HG03139 (cell line): ENCODE results near the gene EBPL.
A peak's percentile ranks its signal among the peaks of the same experiment; 100 is the strongest.
"Not testable (repeated sequence)": the region's sequence is repeated elsewhere in the genome, so short reads cannot be mapped to it uniquely, and the experiment has no call there.

ENCODE experiments used
- ATAC-seq: cut with Tn5 transposase; IDR thresholded peaks from one replicate; pipeline ENCODE4 v1.9.1; 2021; ENCODE audit not compliant: unreplicated experiment

Gene EBPL

DNA sequence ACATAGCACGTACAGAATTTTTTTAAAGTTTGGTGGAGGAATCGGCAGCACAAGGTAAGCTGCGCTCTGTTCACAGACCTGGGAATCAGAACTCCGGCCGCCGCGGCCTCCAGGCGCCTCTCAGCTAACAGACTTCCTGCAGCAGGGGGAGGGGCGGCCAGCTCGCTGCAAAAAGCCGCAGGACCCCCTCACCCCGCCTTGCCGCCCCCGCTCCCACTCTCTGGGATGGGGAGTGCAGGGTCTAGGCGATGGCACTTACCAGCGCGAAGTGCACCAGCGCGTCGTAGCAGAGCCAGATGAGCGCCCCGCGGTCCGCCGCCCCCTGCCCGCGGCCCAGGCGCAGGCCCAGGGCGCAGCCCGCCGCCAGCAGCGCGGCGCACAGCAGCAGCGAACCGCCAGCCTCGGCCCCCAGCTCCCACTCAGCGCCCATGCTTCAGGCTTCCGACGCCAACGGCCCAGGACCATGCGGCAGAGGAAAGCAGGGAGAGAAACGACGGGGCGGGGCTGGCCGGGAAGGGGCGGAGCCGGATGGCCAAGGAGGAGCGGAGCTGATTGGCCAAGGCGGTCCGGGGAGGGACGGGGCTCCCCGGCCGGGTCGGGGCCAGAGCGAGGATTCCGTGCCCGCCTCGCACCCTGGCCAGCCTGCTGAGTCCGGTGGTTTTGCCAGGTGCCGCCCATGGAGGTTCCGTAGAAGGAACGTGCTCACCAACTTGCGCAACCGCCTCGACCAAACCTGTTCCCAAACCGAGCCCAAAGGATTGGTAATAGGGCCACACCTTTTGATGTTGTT lies at the start of gene EBPL:
TSS of gene EBPL (minus strand) at position 492 of the 790 bp plus-strand sequence. CDS start at position 430, 62 bp downstream.
- ATAC-seq = peak; percentile 96

DNA sequence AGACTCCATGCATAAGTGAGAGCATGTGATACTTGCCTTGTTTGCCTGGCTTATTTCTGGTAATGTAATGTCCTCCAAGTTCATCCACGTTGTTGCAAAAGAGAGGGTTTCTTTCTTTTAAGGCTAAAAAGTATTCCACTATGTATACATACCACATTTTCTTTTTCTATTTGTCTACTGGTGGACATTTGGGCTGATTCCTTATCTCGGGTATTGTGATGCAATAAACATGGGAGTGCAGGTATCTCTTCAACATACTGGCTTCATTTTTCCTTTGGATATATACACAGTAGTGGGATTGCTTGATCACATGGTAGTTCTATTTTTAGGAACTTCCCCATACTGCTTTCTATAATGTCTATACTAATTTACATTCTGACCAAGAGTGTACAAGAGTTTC lies 49.6 kb upstream of the EBPL start:
- ATAC-seq = no peak

DNA sequence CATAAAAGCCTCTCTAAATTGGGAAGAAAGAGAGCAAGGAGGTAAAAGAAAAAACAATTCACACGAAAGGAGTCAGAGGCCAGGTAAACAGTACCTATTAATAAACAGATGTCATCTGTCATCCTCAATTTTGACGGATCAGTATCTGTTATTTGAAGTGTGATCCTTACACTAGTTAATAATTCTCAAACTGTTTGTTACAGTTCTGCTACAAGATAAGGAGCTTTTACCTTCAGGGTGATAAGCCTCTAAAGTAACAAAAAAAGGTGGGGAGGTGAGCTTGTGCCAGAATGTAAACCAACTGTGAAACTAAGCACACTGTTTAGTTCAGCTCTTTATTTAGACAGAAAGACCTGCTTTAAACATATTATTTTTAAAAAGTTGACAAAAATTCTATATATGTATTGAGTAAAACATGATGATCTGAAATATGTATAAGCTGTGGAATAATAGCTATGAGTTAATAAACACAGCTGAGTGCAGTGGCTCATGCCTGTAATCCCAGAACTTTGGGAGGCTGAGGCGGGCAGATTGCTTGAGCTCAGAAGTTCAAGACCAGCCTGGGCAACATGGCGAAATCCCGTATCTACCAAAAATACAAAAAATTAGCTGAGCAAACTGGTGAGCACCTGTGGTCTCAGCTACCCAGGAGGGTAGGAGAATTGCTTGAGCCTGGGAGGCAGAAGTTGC lies 48.4 kb upstream of the EBPL start:
- no peak for ATAC-seq

DNA sequence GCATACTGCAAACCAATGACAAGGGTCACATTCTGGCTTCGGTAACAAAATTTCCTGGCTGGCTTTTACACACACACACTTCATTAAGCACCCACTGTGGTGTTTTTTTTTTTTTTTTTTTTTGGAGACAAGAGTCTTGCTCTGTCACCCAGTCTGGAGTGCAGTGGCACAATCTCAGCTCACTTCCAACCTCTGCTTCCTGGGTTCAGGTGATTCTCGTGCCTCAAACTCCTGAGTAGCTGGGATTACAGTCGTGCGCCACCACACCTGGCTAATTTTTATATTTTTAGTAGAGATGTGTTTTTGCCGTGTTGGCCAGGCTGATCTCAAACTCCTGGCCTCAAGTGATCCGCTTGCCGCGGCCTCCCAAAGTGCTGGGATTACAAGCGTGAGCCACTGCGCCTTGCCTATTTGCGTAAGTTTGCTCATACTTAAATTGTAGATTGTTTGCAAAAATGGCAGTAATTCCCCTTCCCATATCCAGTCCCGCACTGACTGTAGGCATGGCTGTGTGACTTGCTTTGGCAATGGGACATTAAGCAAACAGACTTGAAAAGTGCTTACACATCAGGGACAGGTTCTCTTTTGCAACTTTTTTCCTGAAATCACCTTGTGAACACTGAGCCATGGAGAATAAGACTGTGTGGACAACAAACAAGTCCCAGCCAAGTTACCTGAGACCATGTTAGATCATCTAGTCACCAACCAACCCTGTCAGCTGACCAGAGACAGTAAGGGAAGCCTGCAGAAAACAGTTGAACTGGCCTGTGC lies 42.1 kb upstream of the EBPL start:
- ATAC-seq = no peak

DNA sequence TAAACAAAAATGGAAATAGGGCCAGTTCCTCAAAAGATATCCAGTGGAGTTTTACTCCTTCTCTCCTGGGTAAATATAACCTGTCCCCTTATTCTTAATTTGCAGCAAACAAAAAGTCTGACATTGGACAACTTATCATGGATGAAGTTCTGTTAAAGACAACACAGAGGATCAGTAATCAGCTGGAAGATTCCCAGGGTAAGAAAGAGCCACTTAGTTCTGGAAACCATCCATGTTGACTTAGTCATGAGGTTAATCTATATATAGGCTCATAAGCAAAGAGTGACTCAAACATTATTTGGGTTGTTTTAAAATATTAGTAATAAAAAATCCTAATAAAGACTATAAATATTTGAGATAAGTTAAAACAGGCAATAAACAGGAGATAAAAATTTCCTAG lies 40.5 kb upstream of the EBPL start:
- ATAC-seq = no peak

DNA sequence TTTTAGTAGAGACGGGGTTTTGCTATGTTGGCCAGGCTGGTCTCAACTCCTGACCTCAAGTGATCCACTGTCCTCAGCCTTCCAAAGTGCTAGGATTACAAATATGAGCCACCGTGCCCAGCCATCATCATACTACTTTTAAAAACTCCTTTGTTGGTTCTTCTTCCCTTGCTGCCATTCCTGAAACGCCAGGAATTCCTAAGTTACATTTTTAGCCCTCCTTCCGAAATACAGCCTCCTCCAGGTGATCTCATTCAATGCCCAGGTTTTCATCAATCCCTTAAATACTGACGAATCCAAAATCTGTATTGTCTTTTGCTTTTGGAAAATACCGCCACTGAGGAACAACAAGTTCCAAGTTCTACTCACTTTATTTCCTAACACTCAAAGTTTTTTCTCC lies 25.3 kb upstream of the EBPL start:
- ATAC-seq = no peak

DNA sequence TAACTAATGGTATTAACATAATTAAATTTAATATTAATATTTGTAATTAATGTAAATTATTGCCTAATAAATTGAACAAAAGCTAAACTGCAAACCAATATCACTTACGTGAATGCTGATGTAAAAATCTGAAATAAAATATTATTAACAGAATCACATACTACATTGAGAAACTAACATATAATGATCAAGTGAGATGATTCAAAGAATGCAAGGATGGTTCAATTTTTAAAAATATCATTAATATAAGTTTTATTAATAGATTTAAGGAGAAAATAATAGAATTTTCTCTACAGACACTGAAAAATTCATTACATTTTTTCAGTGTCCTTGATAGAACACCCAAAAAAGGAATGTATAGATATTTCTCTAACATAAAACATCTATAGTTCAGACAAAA lies 23.5 kb upstream of the EBPL start:
- no peak for ATAC-seq

DNA sequence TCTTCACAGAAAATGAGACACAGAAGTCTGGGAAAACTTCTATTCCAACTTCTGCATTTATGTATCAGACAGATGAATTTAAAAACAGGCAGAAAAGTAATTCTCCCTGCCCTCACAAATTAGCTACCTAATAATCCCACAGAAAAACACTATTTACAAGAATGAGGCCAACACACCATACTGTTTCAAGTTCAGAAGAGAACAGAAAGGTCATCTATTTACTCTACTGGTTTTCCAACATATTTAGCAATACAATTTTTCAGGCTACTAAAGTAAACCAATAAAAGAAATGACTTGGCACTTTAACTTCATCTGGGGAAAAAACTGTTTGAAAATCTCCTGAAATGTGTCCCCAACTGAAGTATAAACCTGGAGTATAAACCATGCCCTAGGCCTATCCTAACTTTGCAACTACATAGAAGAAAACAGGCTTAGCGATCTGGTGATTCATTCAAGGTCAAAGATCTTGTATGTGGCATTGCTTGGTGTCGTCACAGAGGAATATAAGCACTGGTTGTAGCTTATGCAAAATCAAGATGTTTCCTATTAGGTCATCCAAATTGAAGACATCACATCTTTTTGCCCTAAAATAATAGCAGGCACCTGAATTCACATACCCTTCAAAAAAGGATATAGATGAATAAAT lies 20.1 kb upstream of the EBPL start:
- no peak for ATAC-seq

DNA sequence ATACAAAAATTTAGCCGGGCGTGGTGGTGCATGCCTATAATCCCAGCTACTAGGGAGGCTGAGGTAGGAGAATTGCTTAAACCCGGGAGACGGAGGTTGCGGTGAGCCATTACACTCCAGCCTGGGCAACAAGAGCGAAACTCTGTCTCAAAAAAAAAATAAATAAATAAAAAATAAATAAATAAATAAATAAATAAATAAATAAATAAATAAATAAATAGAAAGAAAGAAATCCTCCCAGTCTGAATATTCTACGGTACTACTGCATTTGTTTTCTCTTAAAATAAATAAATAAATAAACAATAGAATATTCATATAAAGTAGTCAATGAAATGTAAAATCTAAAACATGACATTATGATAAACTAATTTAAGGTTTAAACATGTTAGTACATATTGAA lies 13.0 kb upstream of the EBPL start:
- ATAC-seq = not testable (repeated sequence)

DNA sequence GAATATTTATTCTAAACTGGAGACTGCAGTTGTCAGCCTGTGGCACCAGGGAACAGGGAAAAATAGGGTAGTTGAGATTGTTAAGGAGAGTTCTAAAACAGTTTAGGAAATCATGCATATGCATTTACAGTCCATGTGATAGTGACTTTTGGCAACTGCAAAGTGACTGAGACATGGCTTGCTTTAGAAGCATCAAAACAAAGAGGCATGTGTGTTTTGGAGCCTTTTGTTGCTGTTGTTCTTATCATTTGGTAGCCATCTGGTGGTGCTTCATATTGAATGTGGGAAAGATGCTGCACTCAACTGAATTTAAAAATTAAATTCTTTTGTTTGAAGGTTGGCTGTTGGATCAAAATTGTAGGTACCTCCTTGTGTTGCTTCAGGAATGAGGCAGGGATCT lies 10.2 kb upstream of the EBPL start:
- ATAC-seq = no peak

DNA sequence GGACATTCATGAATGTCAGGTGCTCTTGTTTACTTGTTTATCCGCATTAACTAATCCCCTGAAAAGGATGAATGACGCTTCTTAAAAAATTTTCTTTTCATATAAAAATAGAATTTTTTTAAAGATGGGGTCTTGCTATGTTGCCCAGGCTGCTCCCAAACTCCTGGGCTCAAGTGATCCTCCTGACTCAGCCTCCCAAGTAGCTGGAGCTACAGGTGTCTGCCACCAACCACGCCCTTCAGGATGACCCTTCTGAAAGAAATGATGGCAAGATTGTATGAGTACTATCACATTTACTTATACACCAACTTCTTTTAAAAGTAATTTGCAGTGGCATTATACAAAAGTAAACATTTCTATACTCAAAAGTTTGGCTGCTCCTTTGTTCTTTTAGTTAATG lies 6.2 kb upstream of the EBPL start:
- no peak for ATAC-seq

DNA sequence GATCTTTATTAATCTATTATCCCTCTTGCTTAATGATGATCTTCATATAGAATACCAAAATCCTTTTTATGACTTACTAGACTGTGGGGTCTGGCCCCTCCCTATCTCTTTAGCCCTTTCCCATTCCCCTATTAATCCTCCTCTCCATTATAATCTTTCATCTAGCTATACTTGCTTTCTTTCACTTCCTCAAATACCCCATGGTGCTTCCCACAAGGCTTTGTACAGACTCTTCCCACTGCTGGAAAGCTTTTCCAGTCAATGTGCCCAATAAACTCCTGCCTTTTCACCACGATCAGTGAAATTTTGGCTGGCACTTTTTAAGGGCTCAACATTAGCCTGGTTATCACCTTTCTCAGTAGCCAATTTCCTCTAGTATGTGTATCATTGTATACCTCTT lies 3.2 kb upstream of the EBPL start:
- ATAC-seq = no peak

DNA sequence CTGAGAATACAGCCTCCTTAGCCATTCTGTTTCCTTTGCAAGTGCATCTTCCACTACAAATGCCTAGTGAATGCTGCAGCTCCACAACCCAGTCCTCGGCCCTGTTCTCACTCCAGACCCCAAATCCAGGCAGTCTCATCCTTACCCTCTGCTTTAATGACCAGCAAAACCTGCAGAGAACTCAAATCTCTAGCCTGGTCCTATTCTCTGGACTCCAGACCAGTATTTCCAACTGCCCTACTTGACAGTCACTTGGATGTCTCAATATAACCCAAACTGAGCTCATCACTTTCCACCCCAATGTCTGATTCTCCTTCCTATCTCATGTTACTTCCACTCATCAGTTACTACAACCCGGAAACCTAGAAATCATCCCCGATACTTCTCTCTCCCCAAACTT lies 2.6 kb upstream of the EBPL start:
- ATAC-seq = no peak

DNA sequence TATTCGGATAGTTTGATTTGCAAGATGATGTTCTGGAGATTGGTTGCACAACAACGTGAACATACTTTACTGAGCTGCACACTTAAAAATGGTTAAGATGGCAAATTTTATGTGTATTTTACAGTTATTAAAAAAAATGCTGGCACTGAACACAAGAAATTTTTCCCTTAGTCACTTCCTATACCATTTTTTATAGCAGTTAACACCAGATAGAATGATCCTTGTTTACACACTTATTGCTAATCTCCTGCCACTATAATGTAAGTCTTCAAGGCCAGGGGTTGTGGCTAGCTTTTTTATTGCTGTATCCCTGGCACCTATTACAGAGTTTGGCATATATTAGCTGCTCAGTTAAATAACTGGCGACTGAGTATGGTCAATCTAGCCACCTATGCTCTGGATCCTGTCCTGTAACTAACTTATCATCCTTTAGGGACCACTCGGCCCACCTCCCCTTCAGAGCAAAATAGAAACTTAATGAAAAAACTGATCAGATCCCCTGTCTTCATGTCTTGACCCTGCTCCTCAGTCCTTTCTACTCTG lies 2.0 kb upstream of the EBPL start:
- ATAC-seq = no peak

DNA sequence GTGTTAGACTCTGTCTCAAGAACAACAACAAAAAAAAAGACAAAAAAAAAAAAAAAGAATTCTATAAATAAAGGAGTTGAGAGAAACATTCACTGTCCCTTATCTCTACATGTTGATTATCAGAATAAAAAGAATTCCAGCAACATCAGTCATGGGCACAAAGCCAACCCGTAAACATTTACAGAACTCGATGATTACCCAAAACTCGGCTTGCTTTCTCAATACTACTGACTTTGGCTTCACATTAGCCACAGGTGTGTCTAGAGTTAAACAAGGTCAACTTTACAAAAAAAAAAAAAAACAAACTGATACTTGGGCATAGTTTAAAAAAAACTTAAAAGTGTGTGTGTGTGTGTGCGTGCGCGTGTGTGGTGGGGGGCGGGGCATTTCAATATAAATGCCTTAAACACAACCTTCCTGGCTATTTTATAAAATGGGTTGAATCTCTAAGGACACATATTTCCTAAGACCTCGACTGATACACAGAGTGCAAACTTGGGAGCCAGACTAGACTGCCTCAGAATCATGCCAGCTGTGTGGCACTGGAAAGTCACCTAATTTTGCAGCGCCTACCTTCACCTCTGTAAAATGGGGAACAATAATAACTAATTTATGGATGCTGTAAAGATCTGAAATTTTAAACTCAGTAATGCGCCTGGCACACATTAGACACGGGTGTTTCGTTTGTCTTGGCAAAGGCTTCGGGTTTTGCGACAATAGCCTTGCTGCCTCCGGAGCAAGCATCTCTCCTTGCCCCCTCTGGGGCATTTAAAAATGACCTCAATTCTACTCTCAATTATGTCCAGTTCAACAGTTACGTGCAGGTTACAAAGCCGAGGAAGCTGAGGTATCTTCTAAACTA lies 922 bp downstream of the EBPL start:
- ATAC-seq = peak; percentile 18

DNA sequence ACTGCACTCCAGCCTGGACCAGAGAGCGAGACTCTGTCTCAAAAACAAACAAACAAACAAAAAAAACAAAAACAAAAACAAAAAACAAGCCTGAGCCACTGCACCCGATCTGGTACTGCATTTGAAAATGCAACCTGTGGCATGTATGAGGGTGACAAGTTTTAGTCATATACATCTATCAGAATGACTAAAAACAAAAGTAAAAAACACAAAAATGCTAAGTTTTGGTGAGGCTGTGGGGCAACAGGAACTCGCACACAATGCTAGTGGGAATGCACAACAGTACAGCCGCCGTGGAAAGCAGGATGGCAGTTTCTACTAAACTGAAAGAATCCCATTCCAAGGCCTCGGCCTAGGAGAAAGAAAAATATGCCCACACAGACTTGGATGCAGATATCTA lies 7.8 kb downstream of the EBPL start:
- no peak for ATAC-seq

DNA sequence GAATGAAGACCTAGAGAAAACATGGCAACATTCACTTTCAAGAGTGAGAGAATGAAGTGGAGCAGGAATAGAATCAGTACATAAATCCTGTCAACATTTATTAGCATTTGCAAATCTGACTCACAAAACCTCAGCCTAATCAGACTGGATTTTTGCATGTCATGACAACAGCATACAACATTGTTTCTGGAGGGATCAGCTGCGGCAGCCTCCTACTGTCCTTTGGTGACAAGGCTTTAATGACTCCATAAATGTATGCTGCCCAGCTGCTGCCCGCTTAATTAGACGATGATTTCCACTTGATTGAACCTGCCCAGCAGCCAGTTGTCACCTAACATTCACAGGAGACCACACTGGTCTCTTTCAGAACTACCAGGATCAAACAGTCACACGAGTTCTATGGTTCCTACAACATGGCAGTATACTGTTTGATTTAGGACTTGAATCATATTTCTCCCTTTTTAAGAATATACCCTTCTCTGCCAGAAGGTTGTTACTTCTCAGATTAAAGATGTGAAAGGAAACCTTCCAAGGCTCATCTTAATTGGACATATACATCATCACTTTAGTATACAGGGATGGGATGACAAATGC lies 9.3 kb downstream of the EBPL start:
- no peak for ATAC-seq

DNA sequence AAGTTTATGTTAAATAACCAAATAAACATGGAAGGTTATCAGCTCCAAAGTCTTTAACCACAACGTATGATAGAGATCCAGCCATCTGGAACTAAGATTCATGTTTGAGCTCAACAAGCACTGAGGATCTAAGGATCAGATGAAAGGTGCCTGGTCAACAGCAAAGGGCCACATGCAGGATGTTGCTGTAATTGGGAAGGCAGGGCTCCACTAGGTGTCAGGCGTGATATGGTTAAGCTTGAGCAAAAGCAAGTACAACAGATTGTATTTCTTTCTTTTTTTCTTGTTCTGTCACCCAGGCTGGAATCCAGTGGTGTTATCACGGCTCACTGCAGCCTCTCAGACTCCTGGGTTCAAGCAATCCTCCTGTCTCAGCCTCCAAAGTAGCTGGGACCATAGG lies 12.0 kb downstream of the EBPL start:
- no peak for ATAC-seq

DNA sequence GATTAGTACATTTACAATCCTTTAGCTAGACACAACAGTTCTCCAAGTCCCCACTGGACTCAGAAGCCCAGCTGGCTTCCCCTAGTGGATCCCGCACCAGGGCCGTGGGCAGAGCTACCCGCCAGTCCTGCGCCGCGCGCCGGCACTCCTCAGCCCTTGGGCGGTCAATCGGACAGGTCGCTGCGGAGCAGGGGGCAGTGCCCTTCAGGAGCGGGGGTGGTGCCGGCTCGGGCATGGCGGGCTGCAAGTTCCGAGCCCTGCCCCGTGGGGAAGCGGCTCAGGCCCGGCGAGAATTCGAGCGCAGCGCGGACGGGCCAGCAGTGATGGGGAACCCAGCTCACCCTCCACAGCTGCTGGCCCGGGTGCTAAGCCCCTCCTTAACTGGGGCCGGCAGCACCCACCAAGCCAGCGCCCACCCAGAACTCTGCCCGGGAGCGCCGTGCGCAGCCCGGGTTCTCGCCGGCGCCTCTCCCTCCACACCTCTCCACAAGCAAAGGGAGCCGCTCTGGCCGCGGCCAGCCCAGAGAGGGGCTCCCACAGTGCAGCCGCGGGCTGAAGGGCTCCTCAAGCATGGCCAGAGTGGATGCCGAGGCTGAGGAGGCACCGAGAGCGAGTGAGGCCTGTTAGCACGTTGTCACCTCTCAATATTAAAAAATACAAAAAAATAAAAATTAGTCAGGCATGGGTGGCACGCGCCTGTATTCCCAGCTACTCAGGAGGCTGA lies 12.9 kb downstream of the EBPL start:
- no peak for ATAC-seq
